Neutrophil (primary cell): ENCODE data around the gene PCP2.

ENCODE experiments used
- H3K27ac ChIP-seq: fragments of 200-600 bp; sonication (generic); 2 replicates; pipeline ENCODE4 v1.5.1; 2016; ENCODE audit warnings: mild to moderate bottlenecking, moderate library complexity
- H3K27me3 ChIP-seq: fragments of 200-600 bp; sonication (generic); 2 replicates; pipeline ENCODE4 v1.6.0; 2016; ENCODE audit warnings: mild to moderate bottlenecking
- H3K36me3 ChIP-seq: fragments of 200-600 bp; sonication (generic); 2 replicates; pipeline ENCODE4 v1.5.1; 2017
- H3K4me1 ChIP-seq, 2 experiments: fragments of 200-600 bp in 1 of 2; sonication (generic) in 1 of 2; 1 replicate in 1 of 2; 2 replicates in 1 of 2; pipeline versions ENCODE4 v1.5.1 to v1.6.1; 2013 to 2016; ENCODE audit warnings: low read depth in 1 of 2, low read length in 1 of 2, mild to moderate bottlenecking in 1 of 2, moderate library complexity in 1 of 2; ENCODE audit not compliant: control insufficient read depth in 1 of 2, insufficient read depth in 1 of 2
- H3K4me3 ChIP-seq, 2 experiments: fragments of 200-600 bp in 1 of 2; sonication (generic) in 1 of 2; 1 replicate in 1 of 2; 2 replicates in 1 of 2; pipeline ENCODE4 v1.5.1; 2013 to 2016; ENCODE audit warnings: low read depth in 1 of 2, low read length in 1 of 2, mild to moderate bottlenecking in 1 of 2, moderate library complexity in 1 of 2
- H3K9me3 ChIP-seq: fragments of 200-600 bp; sonication (generic); 2 replicates; pipeline ENCODE4 v1.5.1; 2016
- CTCF ChIP-seq: fragments of 200-600 bp; sonication (generic); IDR thresholded peaks from 2 replicates; pipeline ENCODE4 v1.5.1; 2016; ENCODE audit warnings: antibody characterized with exemption

PCP2 gene

GRCh38 chr19:7612282-7613274, 20.9 kb downstream of the PCP2 start:
- peaks cover 6 to 12% of the 10 kb centered on the region in 2 experiments for H3K4me1 ChIP-seq
- TF ChIP-seq CTCF = no peak
- H3K4me3 ChIP-seq = no peak overlapping the region
- no peak overlapping the region for H3K27ac ChIP-seq
- no peaks in the 10 kb centered on the region for H3K9me3 ChIP-seq
- no peaks in the 10 kb centered on the region for H3K27me3 ChIP-seq
- no peaks in the 10 kb centered on the region for H3K36me3 ChIP-seq

GRCh38 chr19:7611541-7612279, 21.8 kb downstream of the PCP2 start:
- H3K4me3 ChIP-seq = no peak overlapping the region
- H3K36me3 ChIP-seq = no peaks in the 10 kb centered on the region
- H3K27ac ChIP-seq = no peak overlapping the region
- no peak for TF ChIP-seq CTCF
- H3K4me1 ChIP-seq = peaks cover 0 to 4% of the 10 kb centered on the region in 2 experiments
- H3K27me3 ChIP-seq = no peaks in the 10 kb centered on the region
- H3K9me3 ChIP-seq = no peaks in the 10 kb centered on the region

GRCh38 chr19:7610491-7611240, 22.9 kb downstream of the PCP2 start:
- Histone ChIP-seq H3K27ac (no peak overlapping the region), H3K4me3 (no peak overlapping the region), H3K27me3 (no peaks in the 10 kb centered on the region), H3K9me3 (no peaks in the 10 kb centered on the region), H3K4me1 (no peaks in the 10 kb centered on the region), H3K36me3 (no peaks in the 10 kb centered on the region)
- no peak for TF ChIP-seq CTCF

GRCh38 chr19:7607874-7608560, 25.5 kb downstream of the PCP2 start:
- Histone ChIP-seq H3K27me3 (peaks cover 21% of the 10 kb centered on the region), H3K9me3 (no peaks in the 10 kb centered on the region), H3K36me3 (no peaks in the 10 kb centered on the region), H3K4me1 (no peaks in the 10 kb centered on the region), H3K27ac (no peak overlapping the region), H3K4me3 (no peak overlapping the region)
- TF ChIP-seq CTCF = no peak
